IMR-90 (cell line): ENCODE data around the gene EFS.

Experiments used
- BHLHE40 ChIP-seq: fragments of 150-350 bp; IDR thresholded peaks from 2 replicates; pipeline ENCODE4 v1.6.1; 2016; ENCODE audit warnings: mild to moderate bottlenecking, low read depth, low read length
- CEBPB ChIP-seq: IDR thresholded peaks from 2 replicates; pipeline ENCODE4 v1.6.1; 2012; ENCODE audit warnings: low read depth, low read length, improper control_type of control experiment
- CTCF ChIP-seq: conservative IDR thresholded peaks from 2 replicates; pipeline ENCODE4 v1.5.1; 2012; ENCODE audit warnings: mild to moderate bottlenecking, low read depth, low read length, improper control_type of control experiment
- MXI1 ChIP-seq: IDR thresholded peaks from 2 replicates; pipeline ENCODE4 v1.6.1; 2012; ENCODE audit warnings: low read depth, mild to moderate bottlenecking, low read length, moderate library complexity, borderline replicate concordance
- POLR2A ChIP-seq: IDR thresholded peaks from 2 replicates; pipeline ENCODE4 v1.6.1; 2012; ENCODE audit warnings: mild to moderate bottlenecking, low read depth, low read length
- RAD21 ChIP-seq: IDR thresholded peaks from 2 replicates; pipeline ENCODE4 v1.6.1; 2012; ENCODE audit warnings: low read length, improper control_type of control experiment
- USF2 ChIP-seq: fragments of 150-350 bp; IDR thresholded peaks from 2 replicates; pipeline ENCODE4 v1.6.1; 2017; ENCODE audit warnings: mild to moderate bottlenecking, antibody characterized with exemption, low read length, low read depth
- TF ChIP-seq, protein P1 (sequence below): fragments of 150-350 bp; IDR thresholded peaks from 2 replicates; pipeline ENCODE4 v1.6.1; 2016; ENCODE audit warnings: low read depth, mild to moderate bottlenecking, low read length, moderate library complexity, borderline replicate concordance

GRCh38 chr14:23352506-23353432, 12.2 kb downstream of the EFS start, which contains the start of gene SLC22A17:
- TF ChIP-seq POLR2A (peak; percentile 88), CTCF (peak; percentile 35), USF2 (no peak), CEBPB (no peak), MXI1 (no peak), BHLHE40 (no peak), RAD21 (peak; percentile 23)
- TF ChIP-seq, protein P1, sequence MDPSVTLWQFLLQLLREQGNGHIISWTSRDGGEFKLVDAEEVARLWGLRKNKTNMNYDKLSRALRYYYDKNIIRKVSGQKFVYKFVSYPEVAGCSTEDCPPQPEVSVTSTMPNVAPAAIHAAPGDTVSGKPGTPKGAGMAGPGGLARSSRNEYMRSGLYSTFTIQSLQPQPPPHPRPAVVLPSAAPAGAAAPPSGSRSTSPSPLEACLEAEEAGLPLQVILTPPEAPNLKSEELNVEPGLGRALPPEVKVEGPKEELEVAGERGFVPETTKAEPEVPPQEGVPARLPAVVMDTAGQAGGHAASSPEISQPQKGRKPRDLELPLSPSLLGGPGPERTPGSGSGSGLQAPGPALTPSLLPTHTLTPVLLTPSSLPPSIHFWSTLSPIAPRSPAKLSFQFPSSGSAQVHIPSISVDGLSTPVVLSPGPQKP: no peak
